HG03442 (cell line): ENCODE data around the gene CTNNA1.

Source experiments
- ATAC-seq: cut with Tn5 transposase; IDR thresholded peaks from one replicate; pipeline ENCODE4 v1.9.1; 2021; ENCODE audit warnings: mild to moderate bottlenecking, moderate library complexity; ENCODE audit not compliant: unreplicated experiment

The CTNNA1 gene

GRCh38 chr5:138844812-138845513, 91.7 kb downstream of the CTNNA1 start:
- ATAC-seq = no peak

- ATAC-seq = no peak
Observed at GRCh38 chr5:138849439-138849838, 96.2 kb downstream of the CTNNA1 start.

- no peak for ATAC-seq
Observed at GRCh38 chr5:138849882-138850281, 96.7 kb downstream of the CTNNA1 start.

GRCh38 chr5:138850865-138851435, 97.7 kb downstream of the CTNNA1 start:
- no peak for ATAC-seq

- ATAC-seq = no peak
Observed at GRCh38 chr5:138853132-138853531, 99.9 kb downstream of the CTNNA1 start.

- ATAC-seq = no peak
Observed at GRCh38 chr5:138867011-138867410, 113.8 kb downstream of the CTNNA1 start.

GRCh38 chr5:138869038-138869437, 115.8 kb downstream of the CTNNA1 start:
- ATAC-seq = no peak

- ATAC-seq = no peak
Observed at GRCh38 chr5:138869763-138870500, 116.7 kb downstream of the CTNNA1 start.

GRCh38 chr5:138870611-138871010, 117.4 kb downstream of the CTNNA1 start:
- no peak for ATAC-seq

- no peak for ATAC-seq
Observed at GRCh38 chr5:138872841-138873465, 119.7 kb downstream of the CTNNA1 start.

GRCh38 chr5:138873466-138874221, 120.4 kb downstream of the CTNNA1 start:
- ATAC-seq = no peak

GRCh38 chr5:138874241-138874640, 121.0 kb downstream of the CTNNA1 start:
- ATAC-seq = no peak

GRCh38 chr5:138874771-138875551, 121.7 kb downstream of the CTNNA1 start, which contains the start of gene LRRTM2:
Gene LRRTM2 (minus strand): TSS chr5:138875335. CDS start chr5:138874911, 424 bp downstream.
- ATAC-seq = no peak

GRCh38 chr5:138875552-138875875, 122.3 kb downstream of the CTNNA1 start:
- no peak for ATAC-seq

GRCh38 chr5:138875946-138876345, 122.7 kb downstream of the CTNNA1 start:
- ATAC-seq = no peak

GRCh38 chr5:138876811-138877210, 123.6 kb downstream of the CTNNA1 start:
- ATAC-seq = no peak

- ATAC-seq = no peak
Observed at GRCh38 chr5:138878437-138879235, 125.4 kb downstream of the CTNNA1 start.

- ATAC-seq = no peak
Observed at GRCh38 chr5:138883211-138883610, 130.0 kb downstream of the CTNNA1 start.

- no peak for ATAC-seq
Observed at GRCh38 chr5:138884094-138884493, 130.9 kb downstream of the CTNNA1 start.
